Lower leg skin (tissue), 3 donors: Measurements from ENCODE around the gene SRGAP1.

Experiments used
- POLR2A ChIP-seq, 2 donors: fragments of 450-650 bp; IDR thresholded peaks; one replicate each; pipeline ENCODE4 v1.6.1; 2016 to 2017; ENCODE audit warnings: antibody characterized with exemption in 2 of 2, mild to moderate bottlenecking in 1 of 2, moderate library complexity in 1 of 2
- TF ChIP-seq, protein P1 (sequence below), 3 donors: fragments of 450-650 bp; IDR thresholded peaks; one replicate each; pipeline ENCODE4 v1.5.1; 2016; ENCODE audit warnings: antibody characterized with exemption in 3 of 3, mild to moderate bottlenecking in 3 of 3, moderate library complexity in 2 of 3

GRCh38 chr12:64160021-64160710 is 315.7 kb downstream of the SRGAP1 start:
- TF ChIP-seq, protein P1, sequence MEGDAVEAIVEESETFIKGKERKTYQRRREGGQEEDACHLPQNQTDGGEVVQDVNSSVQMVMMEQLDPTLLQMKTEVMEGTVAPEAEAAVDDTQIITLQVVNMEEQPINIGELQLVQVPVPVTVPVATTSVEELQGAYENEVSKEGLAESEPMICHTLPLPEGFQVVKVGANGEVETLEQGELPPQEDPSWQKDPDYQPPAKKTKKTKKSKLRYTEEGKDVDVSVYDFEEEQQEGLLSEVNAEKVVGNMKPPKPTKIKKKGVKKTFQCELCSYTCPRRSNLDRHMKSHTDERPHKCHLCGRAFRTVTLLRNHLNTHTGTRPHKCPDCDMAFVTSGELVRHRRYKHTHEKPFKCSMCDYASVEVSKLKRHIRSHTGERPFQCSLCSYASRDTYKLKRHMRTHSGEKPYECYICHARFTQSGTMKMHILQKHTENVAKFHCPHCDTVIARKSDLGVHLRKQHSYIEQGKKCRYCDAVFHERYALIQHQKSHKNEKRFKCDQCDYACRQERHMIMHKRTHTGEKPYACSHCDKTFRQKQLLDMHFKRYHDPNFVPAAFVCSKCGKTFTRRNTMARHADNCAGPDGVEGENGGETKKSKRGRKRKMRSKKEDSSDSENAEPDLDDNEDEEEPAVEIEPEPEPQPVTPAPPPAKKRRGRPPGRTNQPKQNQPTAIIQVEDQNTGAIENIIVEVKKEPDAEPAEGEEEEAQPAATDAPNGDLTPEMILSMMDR (IDR thresholded peaks at IDR 0.05): no peak
- TF ChIP-seq POLR2A (IDR thresholded peaks at IDR 0.05): no peak
